Hepatic stellate cell (primary cell): ENCODE results near the gene ZNRF3.
"Not testable (repeated sequence)": the region's sequence is repeated elsewhere in the genome, so short reads cannot be mapped to it uniquely, and the experiment has no call there.

Source experiments
- DNase-seq: peaks from one replicate; pipeline ENCODE4 v3.0.0; 2011; ENCODE audit warnings: low spot score

Gene ZNRF3

GRCh38 chr22:28882878-28883656 is at the start of gene ZNRF3:
Gene ZNRF3, plus strand, starts transcription at chr22:28883572. Its CDS starts 195 bp downstream, at chr22:28883767.
- peak; percentile 87 for DNase-seq

GRCh38 chr22:28835630-28836189 is 47.7 kb upstream of the ZNRF3 start:
- DNase-seq = no peak

GRCh38 chr22:28837640-28838039 is 45.7 kb upstream of the ZNRF3 start:
- DNase-seq = no peak

GRCh38 chr22:28838971-28839370 is 44.4 kb upstream of the ZNRF3 start:
- no peak for DNase-seq

- no peak for DNase-seq
Observed at GRCh38 chr22:28841111-28841510, 42.3 kb upstream of the ZNRF3 start.

- no peak for DNase-seq
Observed at GRCh38 chr22:28843633-28844032, 39.7 kb upstream of the ZNRF3 start.

- DNase-seq = not testable (repeated sequence)
Observed at GRCh38 chr22:28844277-28844676, 39.1 kb upstream of the ZNRF3 start.

GRCh38 chr22:28846994-28847393 is 36.4 kb upstream of the ZNRF3 start:
- no peak for DNase-seq

GRCh38 chr22:28855355-28856094 is 27.8 kb upstream of the ZNRF3 start:
- peak; percentile 63 for DNase-seq

- DNase-seq = no peak
Observed at GRCh38 chr22:28856095-28856455, 27.3 kb upstream of the ZNRF3 start.

GRCh38 chr22:28857288-28857687 is 26.1 kb upstream of the ZNRF3 start:
- DNase-seq = no peak

GRCh38 chr22:28864878-28865596 is 18.3 kb upstream of the ZNRF3 start:
- no peak for DNase-seq

- no peak for DNase-seq
Observed at GRCh38 chr22:28867191-28867590, 16.2 kb upstream of the ZNRF3 start.

- DNase-seq = not testable (repeated sequence)
Observed at GRCh38 chr22:28868389-28868788, 15.0 kb upstream of the ZNRF3 start.

GRCh38 chr22:28869736-28870135 is 13.6 kb upstream of the ZNRF3 start:
- DNase-seq = no peak

GRCh38 chr22:28873183-28873963 is 10.0 kb upstream of the ZNRF3 start:
- peak; percentile 11 for DNase-seq

- DNase-seq = no peak
Observed at GRCh38 chr22:28874061-28874460, 9.3 kb upstream of the ZNRF3 start.

GRCh38 chr22:28874811-28875320 is 8.5 kb upstream of the ZNRF3 start:
- DNase-seq = no peak

- DNase-seq = peak; percentile 14
Observed at GRCh38 chr22:28882545-28882877, 861 bp upstream of the ZNRF3 start.

- no peak for DNase-seq
Observed at GRCh38 chr22:28883657-28883916, 215 bp downstream of the ZNRF3 start.

- DNase-seq = peak; percentile 52
Observed at GRCh38 chr22:28883917-28884746, 760 bp downstream of the ZNRF3 start.
